HEK293 (cell line): ENCODE data around the gene ELFN1.

Source experiments
- CTCF ChIA-PET: fragments of 350-600 bp; formaldehyde crosslinking; extraction: SDS; loops from one replicate; lab custom pipeline; 2021; ENCODE audit warnings: antibody characterized with exemption; lab: Yijun Ruan, JAX
- POLR2A ChIA-PET: fragments of 300-600 bp; formaldehyde crosslinking; extraction: SDS; loops from one replicate; lab custom pipeline; 2020; ENCODE audit warnings: antibody characterized with exemption, inconsistent platforms; lab: Yijun Ruan, JAX
- H3K27ac ChIP-seq: fragments of 200-500 bp; sonication (Bioruptor generic); 2 replicates; pipeline ENCODE4 v1.5.1; 2014; ENCODE audit warnings: low read depth, low read length, control low read depth, inconsistent platforms; ENCODE audit errors: extremely low read depth
- H3K36me3 ChIP-seq, 2 experiments: fragments of 200-500 bp in 1 of 2; sonication (Bioruptor generic) in 1 of 2; 1 replicate in 1 of 2; 2 replicates in 1 of 2; pipeline ENCODE4 v1.5.1; 2014 to 2017; ENCODE audit warnings: inconsistent platforms in 2 of 2, low read length in 2 of 2; ENCODE audit not compliant: control insufficient read depth in 2 of 2, insufficient read depth in 1 of 2
- H3K4me1 ChIP-seq: fragments of 200-500 bp; sonication (Bioruptor generic); 2 replicates; pipeline ENCODE4 v1.5.1; 2014; ENCODE audit warnings: mild to moderate bottlenecking, low read length, inconsistent platforms; ENCODE audit not compliant: control insufficient read depth, insufficient read depth
- H3K4me3 ChIP-seq: 2 replicates; pipeline ENCODE4 v1.5.1; 2011; ENCODE audit warnings: low read depth, mild to moderate bottlenecking, control low read depth, low read length, moderate library complexity
- H3K9me3 ChIP-seq: fragments of 200-500 bp; sonication (Bioruptor generic); 2 replicates; pipeline ENCODE4 v1.5.1; 2014; ENCODE audit warnings: low read depth, low read length, inconsistent platforms; ENCODE audit not compliant: control insufficient read depth, insufficient read depth
- GLI2 ChIP-seq: fragments of 450-650 bp; formaldehyde crosslinking; IDR thresholded peaks from 2 replicates; pipeline ENCODE4; 2017; ENCODE audit warnings: missing biosample characterization, missing genetic modification characterization, low read depth, borderline replicate concordance
- GLIS1 ChIP-seq: fragments of 450-650 bp; formaldehyde crosslinking; IDR thresholded peaks from 2 replicates; pipeline ENCODE4 v1.5.1; 2016; ENCODE audit warnings: missing biosample characterization, missing genetic modification characterization
- MEIS1 ChIP-seq: sonication (generic); formaldehyde crosslinking; IDR thresholded peaks from 2 replicates; pipeline ENCODE4 v1.8.1; 2022; ENCODE audit warnings: missing genetic modification reagents, mild to moderate bottlenecking, borderline replicate concordance
- ZBTB17 ChIP-seq: fragments of 450-650 bp; formaldehyde crosslinking; IDR thresholded peaks from 2 replicates; pipeline ENCODE4 v1.5.1; 2016; ENCODE audit warnings: missing biosample characterization, missing genetic modification characterization
- ZBTB44 ChIP-seq: fragments of 450-650 bp; IDR thresholded peaks from 2 replicates; pipeline ENCODE4 v1.5.1; 2018; ENCODE audit warnings: missing biosample characterization, mild to moderate bottlenecking, missing genetic modification characterization
- ZNF114 ChIP-seq: fragments of 450-650 bp; formaldehyde crosslinking; IDR thresholded peaks from 2 replicates; pipeline ENCODE4 v1.5.0; 2017; ENCODE audit warnings: missing biosample characterization, missing genetic modification characterization
- ZNF146 ChIP-seq: fragments of 450-650 bp; formaldehyde crosslinking; IDR thresholded peaks from 2 replicates; pipeline ENCODE4 v1.5.1; 2016; ENCODE audit warnings: missing biosample characterization, missing genetic modification characterization
- ZNF174 ChIP-seq: fragments of 450-650 bp; formaldehyde crosslinking; IDR thresholded peaks from 2 replicates; pipeline ENCODE4 v1.5.0; 2017; ENCODE audit warnings: missing biosample characterization, mild to moderate bottlenecking, missing genetic modification characterization
- ZNF23 ChIP-seq: fragments of 450-650 bp; formaldehyde crosslinking; IDR thresholded peaks from 2 replicates; pipeline ENCODE4 v1.5.1; 2016; ENCODE audit warnings: missing biosample characterization, missing genetic modification characterization, borderline replicate concordance
- ZNF248 ChIP-seq: fragments of 450-650 bp; formaldehyde crosslinking; IDR thresholded peaks from 2 replicates; pipeline ENCODE4 v1.5.1; 2017; ENCODE audit warnings: missing biosample characterization, missing genetic modification characterization
- ZNF366 ChIP-seq: fragments of 450-650 bp; formaldehyde crosslinking; conservative IDR thresholded peaks from 2 replicates; pipeline ENCODE4 v1.5.1; 2016; ENCODE audit warnings: missing biosample characterization, missing genetic modification characterization
- ZNF433 ChIP-seq: fragments of 450-650 bp; formaldehyde crosslinking; IDR thresholded peaks from 2 replicates; pipeline ENCODE4 v1.5.1; 2016; ENCODE audit warnings: missing biosample characterization, missing genetic modification characterization, low read depth
- ZNF555 ChIP-seq: fragments of 450-650 bp; formaldehyde crosslinking; conservative IDR thresholded peaks from 2 replicates; pipeline ENCODE4 v1.5.1; 2017; ENCODE audit warnings: missing biosample characterization, mild to moderate bottlenecking, missing genetic modification characterization, inconsistent platforms
- ZNF654 ChIP-seq: fragments of 450-650 bp; formaldehyde crosslinking; IDR thresholded peaks from 2 replicates; pipeline ENCODE4 v1.5.1; 2016; ENCODE audit warnings: low read depth, missing biosample characterization, missing genetic modification characterization
- ZNF670 ChIP-seq: fragments of 450-650 bp; formaldehyde crosslinking; IDR thresholded peaks from 2 replicates; pipeline ENCODE4 v1.5.1; 2016; ENCODE audit warnings: missing biosample characterization, missing genetic modification characterization, low read depth
- TF ChIP-seq, protein P1 (sequence below): fragments of 450-650 bp; formaldehyde crosslinking; IDR thresholded peaks from 2 replicates; pipeline ENCODE4 v1.5.1; 2016; ENCODE audit warnings: missing biosample characterization, missing genetic modification characterization
- TF ChIP-seq, protein P2 (sequence below): fragments of 450-650 bp; formaldehyde crosslinking; IDR thresholded peaks from 2 replicates; pipeline ENCODE4 v1.5.1; 2016; ENCODE audit warnings: missing biosample characterization, missing genetic modification characterization
- TF ChIP-seq, protein P3 (sequence below): fragments of 450-650 bp; formaldehyde crosslinking; IDR thresholded peaks from 2 replicates; pipeline ENCODE4 v1.5.1; 2016; ENCODE audit warnings: missing biosample characterization, missing genetic modification characterization, low read depth

Gene ELFN1

GRCh38 chr7:1697499-1698125 lies 27.5 kb downstream of the ELFN1 start (continued):
- TF ChIP-seq ZNF433 (tag by site-specific recombination) (no peak), ZNF654 (tag by site-specific recombination) (no peak)

- H3K9me3 ChIP-seq = no peaks in the 10 kb centered on the region
- no peak for TF ChIP-seq MEIS1 (CRISPR knock-in tag)
- ChIA-PET POLR2A (no interaction called here), CTCF (interaction anchor here (0.9 to 1.1 kb wide), 2 partner anchors 10 to 12 kb away, joined by 3 to 10 read pairs; no protein-coding TSS in a partner anchor)
- H3K36me3 ChIP-seq = no peaks in the 10 kb centered on the region
- H3K4me3 ChIP-seq = no peak overlapping the region
- no peak overlapping the region for H3K27ac ChIP-seq
- no peaks in the 10 kb centered on the region for H3K4me1 ChIP-seq
Observed at GRCh38 chr7:1698201-1698600, 28.1 kb downstream of the ELFN1 start.

DNA sequence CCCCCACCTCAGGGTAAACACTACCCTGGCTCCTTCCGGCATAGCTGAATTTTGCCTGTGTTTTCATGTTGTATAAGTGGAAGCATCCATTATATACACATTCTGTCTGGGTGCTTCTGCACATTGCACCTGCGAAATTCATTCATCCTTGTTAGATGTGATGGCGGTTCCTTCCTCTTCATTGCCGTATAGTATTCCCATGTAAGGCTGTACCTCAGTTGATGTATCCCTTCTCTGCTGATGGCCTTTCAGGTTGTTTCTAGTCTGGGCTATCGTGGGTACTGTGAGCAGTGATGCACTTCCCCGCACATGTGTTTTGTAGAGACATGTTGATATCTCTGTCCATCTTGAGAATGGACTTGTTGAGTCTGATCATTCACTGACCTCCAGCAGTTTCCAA lies 28.9 kb downstream of the ELFN1 start:
- H3K36me3 ChIP-seq = no peaks in the 10 kb centered on the region
- no peaks in the 10 kb centered on the region for H3K4me1 ChIP-seq
- TF ChIP-seq ZNF146 (tag by site-specific recombination) = peak; percentile 76
- TF ChIP-seq GLI2 = no peak
- ChIA-PET POLR2A (no interaction called here), CTCF (interaction anchor here (0.9 to 1.1 kb wide), 2 partner anchors 9 to 11 kb away, joined by 3 to 10 read pairs; no protein-coding TSS in a partner anchor)
- H3K9me3 ChIP-seq = no peaks in the 10 kb centered on the region
- H3K27ac ChIP-seq = no peak overlapping the region
- no peak overlapping the region for H3K4me3 ChIP-seq

DNA sequence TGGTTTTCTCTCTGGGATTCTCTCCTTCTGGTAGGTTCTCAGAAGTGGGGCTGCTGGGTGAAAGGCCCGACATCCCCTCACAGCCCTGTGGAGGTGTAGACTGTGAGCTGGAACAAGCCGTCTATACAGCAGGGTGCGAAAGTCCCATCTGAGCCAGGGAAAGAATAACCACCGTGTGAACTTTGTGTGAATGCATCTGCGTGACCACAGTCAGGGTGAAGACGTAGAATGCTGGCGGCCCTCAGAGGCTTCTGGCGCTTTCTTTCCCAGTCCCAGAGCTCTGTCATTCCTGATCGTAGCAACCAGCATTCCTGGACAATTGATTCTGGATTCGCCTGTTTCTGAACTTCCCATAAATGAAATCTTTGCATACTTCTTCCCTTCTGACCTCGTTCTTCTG lies 30.0 kb downstream of the ELFN1 start:
- H3K4me3 ChIP-seq = no peak overlapping the region
- H3K27ac ChIP-seq = no peak overlapping the region
- no peaks in the 10 kb centered on the region for H3K36me3 ChIP-seq
- POLR2A ChIA-PET = no interaction called here
- TF ChIP-seq, protein P1, sequence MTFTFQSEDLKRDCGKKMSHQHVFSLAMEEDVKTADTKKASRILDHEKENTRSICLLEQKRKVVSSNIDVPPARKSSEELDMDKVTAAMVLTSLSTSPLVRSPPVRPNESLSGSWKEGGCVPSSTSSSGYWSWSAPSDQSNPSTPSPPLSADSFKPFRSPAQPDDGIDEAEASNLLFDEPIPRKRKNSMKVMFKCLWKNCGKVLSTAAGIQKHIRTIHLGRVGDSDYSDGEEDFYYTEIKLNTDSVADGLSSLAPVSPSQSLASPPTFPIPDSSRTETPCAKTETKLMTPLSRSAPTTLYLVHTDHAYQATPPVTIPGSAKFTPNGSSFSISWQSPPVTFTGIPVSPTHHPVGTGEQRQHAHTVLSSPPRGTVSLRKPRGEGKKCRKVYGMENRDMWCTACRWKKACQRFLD (tag by site-specific recombination) = no peak
- no peak for TF ChIP-seq ZNF366
- TF ChIP-seq, protein P2, sequence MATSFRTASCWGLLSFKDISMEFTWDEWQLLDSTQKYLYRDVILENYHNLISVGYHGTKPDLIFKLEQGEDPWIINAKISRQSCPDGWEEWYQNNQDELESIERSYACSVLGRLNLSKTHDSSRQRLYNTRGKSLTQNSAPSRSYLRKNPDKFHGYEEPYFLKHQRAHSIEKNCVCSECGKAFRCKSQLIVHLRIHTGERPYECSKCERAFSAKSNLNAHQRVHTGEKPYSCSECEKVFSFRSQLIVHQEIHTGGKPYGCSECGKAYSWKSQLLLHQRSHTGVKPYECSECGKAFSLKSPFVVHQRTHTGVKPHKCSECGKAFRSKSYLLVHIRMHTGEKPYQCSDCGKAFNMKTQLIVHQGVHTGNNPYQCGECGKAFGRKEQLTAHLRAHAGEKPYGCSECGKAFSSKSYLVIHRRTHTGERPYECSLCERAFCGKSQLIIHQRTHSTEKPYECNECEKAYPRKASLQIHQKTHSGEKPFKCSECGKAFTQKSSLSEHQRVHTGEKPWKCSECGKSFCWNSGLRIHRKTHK (tag by site-specific recombination) = no peak
- TF ChIP-seq, protein P3, sequence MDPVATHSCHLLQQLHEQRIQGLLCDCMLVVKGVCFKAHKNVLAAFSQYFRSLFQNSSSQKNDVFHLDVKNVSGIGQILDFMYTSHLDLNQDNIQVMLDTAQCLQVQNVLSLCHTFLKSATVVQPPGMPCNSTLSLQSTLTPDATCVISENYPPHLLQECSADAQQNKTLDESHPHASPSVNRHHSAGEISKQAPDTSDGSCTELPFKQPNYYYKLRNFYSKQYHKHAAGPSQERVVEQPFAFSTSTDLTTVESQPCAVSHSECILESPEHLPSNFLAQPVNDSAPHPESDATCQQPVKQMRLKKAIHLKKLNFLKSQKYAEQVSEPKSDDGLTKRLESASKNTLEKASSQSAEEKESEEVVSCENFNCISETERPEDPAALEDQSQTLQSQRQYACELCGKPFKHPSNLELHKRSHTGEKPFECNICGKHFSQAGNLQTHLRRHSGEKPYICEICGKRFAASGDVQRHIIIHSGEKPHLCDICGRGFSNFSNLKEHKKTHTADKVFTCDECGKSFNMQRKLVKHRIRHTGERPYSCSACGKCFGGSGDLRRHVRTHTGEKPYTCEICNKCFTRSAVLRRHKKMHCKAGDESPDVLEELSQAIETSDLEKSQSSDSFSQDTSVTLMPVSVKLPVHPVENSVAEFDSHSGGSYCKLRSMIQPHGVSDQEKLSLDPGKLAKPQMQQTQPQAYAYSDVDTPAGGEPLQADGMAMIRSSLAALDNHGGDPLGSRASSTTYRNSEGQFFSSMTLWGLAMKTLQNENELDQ (tag by site-specific recombination) = no peak
- TF ChIP-seq ZNF23 = no peak
- no peak for TF ChIP-seq ZBTB44 (tag by site-specific recombination)
- no peak for TF ChIP-seq ZNF555
- TF ChIP-seq ZNF174 (tag by site-specific recombination) = no peak
- no peak for TF ChIP-seq ZNF670
- TF ChIP-seq ZNF248 (tag by site-specific recombination) = no peak
- TF ChIP-seq GLIS1 (tag by site-specific recombination) = no peak
- TF ChIP-seq ZNF114 (tag by site-specific recombination) = no peak
- TF ChIP-seq ZBTB17 (tag by site-specific recombination) = no peak
- CTCF ChIA-PET = interaction anchor here (0.5 kb wide), 1 partner anchor 10 kb away, joined by 3 read pairs; no protein-coding TSS in a partner anchor
- no peaks in the 10 kb centered on the region for H3K9me3 ChIP-seq
- no peaks in the 10 kb centered on the region for H3K4me1 ChIP-seq
